SU-DHL-6 (cell line): Measurements from ENCODE around the gene NAT14.

ENCODE experiments used
- H2AFZ ChIP-seq: fragments of 200-600 bp; sonication (generic); 2 replicates; pipeline ENCODE4 v1.6.1; 2014; ENCODE audit warnings: low read depth, mild to moderate bottlenecking, moderate library complexity, mixed read lengths, antibody characterized with exemption, low read length; ENCODE audit not compliant: severe bottlenecking
- H3F3A ChIP-seq: fragments of 200-600 bp; shearing (Covaris generic); 2 replicates; pipeline ENCODE4 v1.6.0; 2016; ENCODE audit warnings: antibody characterized with exemption, mild to moderate bottlenecking; ENCODE audit not compliant: insufficient read depth
- H3K27ac ChIP-seq: fragments of 200-600 bp; sonication (generic); 2 replicates; pipeline ENCODE4 v1.5.1; 2016; ENCODE audit warnings: low read depth, mild to moderate bottlenecking, low read length, moderate library complexity, mixed read lengths
- H3K27me3 ChIP-seq: fragments of 200-600 bp; sonication (generic), shearing (Covaris generic); 2 replicates; pipeline ENCODE4 v1.6.0; 2014; ENCODE audit warnings: mild to moderate bottlenecking, low read length
- H3K36me3 ChIP-seq: fragments of 200-600 bp; sonication (generic); 2 replicates; pipeline ENCODE4 v1.6.1; 2014; ENCODE audit warnings: mild to moderate bottlenecking, low read length, mixed read lengths
- H3K4me2 ChIP-seq: fragments of 300-600, 200-600 bp; shearing (Covaris generic), sonication (generic); 2 replicates; pipeline ENCODE4 v1.6.0; 2014; ENCODE audit warnings: low read length, low read depth, mild to moderate bottlenecking; ENCODE audit not compliant: poor library complexity, severe bottlenecking
- H3K4me3 ChIP-seq: fragments of 200-600 bp; sonication (generic); 2 replicates; pipeline ENCODE4 v1.5.1; 2014; ENCODE audit warnings: antibody characterized with exemption, low read length, mild to moderate bottlenecking, mixed read lengths; ENCODE audit not compliant: insufficient read depth, poor library complexity, severe bottlenecking
- H3K79me2 ChIP-seq: fragments of 200-600 bp; sonication (generic); 2 replicates; pipeline ENCODE4 v1.6.1; 2014; ENCODE audit warnings: mild to moderate bottlenecking, low read length, moderate library complexity; ENCODE audit not compliant: insufficient read depth
- H3K9ac ChIP-seq: fragments of 200-600 bp; sonication (generic); 2 replicates; pipeline ENCODE4 v1.7.0; 2014; ENCODE audit warnings: mild to moderate bottlenecking, low read length
- H3K9me2 ChIP-seq: fragments of 200-600 bp; sonication (generic); replicated peaks from 2 replicates; pipeline ENCODE4 v1.6.1; 2014; ENCODE audit warnings: low read length; ENCODE audit not compliant: insufficient read depth
- H3K9me3 ChIP-seq: fragments of 200-600 bp; sonication (generic); 2 replicates; pipeline ENCODE4 v1.6.1; 2014; ENCODE audit warnings: low read length, mixed read lengths; ENCODE audit not compliant: insufficient read depth
- H4K20me1 ChIP-seq: fragments of 200-600 bp; sonication (generic); 2 replicates; pipeline ENCODE4 v1.6.1; 2014; ENCODE audit warnings: low read depth, mild to moderate bottlenecking, antibody characterized with exemption, low read length, moderate library complexity, mixed read lengths
- CTCF ChIP-seq: fragments of 200-600 bp; sonication (generic); IDR thresholded peaks from one replicate; pipeline ENCODE4 v1.5.1; 2017; ENCODE audit warnings: antibody characterized with exemption, mild to moderate bottlenecking, low read length, moderate library complexity; ENCODE audit not compliant: insufficient read depth, poor library complexity, severe bottlenecking
- EZH2phosphoT487 ChIP-seq: fragments of 200-600 bp; sonication (generic), shearing (Covaris generic); conservative IDR thresholded peaks from 2 replicates; pipeline ENCODE4 v1.6.1; 2018; ENCODE audit warnings: mild to moderate bottlenecking, antibody characterized with exemption, low read length, moderate library complexity, mixed read lengths

Gene NAT14

GRCh38 chr19:55492362-55492944 lies 7.5 kb downstream of the NAT14 start:
- Histone ChIP-seq H3K9me2 (no peaks in the 10 kb centered on the region), H3K4me3 (no peak overlapping the region), H2AFZ (no peak overlapping the region), H3K9ac (no peak overlapping the region), H3F3A (no peaks in the 10 kb centered on the region), H3K27me3 (no peaks in the 10 kb centered on the region), H3K36me3 (no peaks in the 10 kb centered on the region), H3K4me2 (no peak overlapping the region), H3K27ac (no peak overlapping the region), H3K79me2 (no peaks in the 10 kb centered on the region), H4K20me1 (no peaks in the 10 kb centered on the region), H3K9me3 (no peaks in the 10 kb centered on the region)
- TF ChIP-seq CTCF (no peak), EZH2phosphoT487 (no peak)

GRCh38 chr19:55493052-55493644 lies 8.2 kb downstream of the NAT14 start:
- Histone ChIP-seq H3K27me3 (no peaks in the 10 kb centered on the region), H3K4me3 (no peak overlapping the region), H2AFZ (no peak overlapping the region), H3K27ac (no peak overlapping the region), H3K36me3 (no peaks in the 10 kb centered on the region), H3K79me2 (no peaks in the 10 kb centered on the region), H4K20me1 (no peaks in the 10 kb centered on the region), H3K4me2 (no peak overlapping the region), H3K9me2 (no peaks in the 10 kb centered on the region), H3K9me3 (no peaks in the 10 kb centered on the region), H3F3A (no peaks in the 10 kb centered on the region), H3K9ac (no peak overlapping the region)
- TF ChIP-seq EZH2phosphoT487 = no peak
- no peak for TF ChIP-seq CTCF

GRCh38 chr19:55493645-55494171 lies 8.7 kb downstream of the NAT14 start:
- Histone ChIP-seq H2AFZ (no peak overlapping the region), H3K27ac (no peak overlapping the region), H3K27me3 (no peaks in the 10 kb centered on the region), H4K20me1 (no peaks in the 10 kb centered on the region), H3F3A (no peaks in the 10 kb centered on the region), H3K4me3 (no peak overlapping the region), H3K4me2 (no peak overlapping the region), H3K9me3 (no peaks in the 10 kb centered on the region), H3K36me3 (no peaks in the 10 kb centered on the region), H3K9me2 (no peaks in the 10 kb centered on the region), H3K79me2 (no peaks in the 10 kb centered on the region), H3K9ac (no peak overlapping the region)
- TF ChIP-seq EZH2phosphoT487 = no peak
- TF ChIP-seq CTCF = no peak
